Measurements from ENCODE around the gene PYGM. TPM values are rescaled to one million over a fixed set of nuclear protein-coding genes. Genes with fewer than 3 reads are reported as not detected.

PYGM gene
- total and polyA plus RNA-seq, 2 of the 13 experiments (the other 11 are each of a cell fraction or from before 2014, with no cell fraction given), result 0.11 to 0.12 TPM

DNA sequence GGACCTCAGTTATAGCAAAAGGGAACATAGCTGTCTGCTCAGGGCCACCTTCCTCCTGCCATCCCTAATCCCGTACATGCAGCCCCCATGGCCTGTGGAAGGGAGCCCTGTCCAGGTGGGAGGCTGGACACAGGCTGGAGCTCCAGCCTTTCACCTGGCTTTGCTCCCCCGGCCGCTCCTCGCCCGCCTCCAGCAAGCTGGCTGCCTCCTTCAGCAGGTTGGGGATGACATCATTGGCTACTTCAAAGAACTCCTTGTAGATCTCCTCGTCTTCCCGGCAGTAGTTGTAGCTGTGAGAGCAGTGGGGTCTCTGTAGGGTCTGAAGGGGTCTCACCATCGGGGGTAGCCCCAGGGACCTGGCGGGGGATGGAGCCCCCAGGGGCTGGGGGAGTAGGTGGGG is 45.7 kb upstream of the PYGM start:
- WGBS (ENCODE audit: low lambda C conversion rate), result 97% methylated on average over 9 of the region's 9 CpGs
- TF ChIP-seq NPAS2 (CRISPR knock-in tag; IDR thresholded peaks at IDR 0.05; ENCODE audit: borderline replicate concordance) (no peak), ATF7 (IDR thresholded peaks at IDR 0.05) (peak; percentile 72), ATF7 (CRISPR knock-in tag; IDR thresholded peaks at IDR 0.05) (no peak)
- in situ Hi-C loops (cut with HindIII; ENCODE audit: extremely low pct_ligation_motif_present, low pct_unique_long_range_greater_than_20kb), result no loop called here

DNA sequence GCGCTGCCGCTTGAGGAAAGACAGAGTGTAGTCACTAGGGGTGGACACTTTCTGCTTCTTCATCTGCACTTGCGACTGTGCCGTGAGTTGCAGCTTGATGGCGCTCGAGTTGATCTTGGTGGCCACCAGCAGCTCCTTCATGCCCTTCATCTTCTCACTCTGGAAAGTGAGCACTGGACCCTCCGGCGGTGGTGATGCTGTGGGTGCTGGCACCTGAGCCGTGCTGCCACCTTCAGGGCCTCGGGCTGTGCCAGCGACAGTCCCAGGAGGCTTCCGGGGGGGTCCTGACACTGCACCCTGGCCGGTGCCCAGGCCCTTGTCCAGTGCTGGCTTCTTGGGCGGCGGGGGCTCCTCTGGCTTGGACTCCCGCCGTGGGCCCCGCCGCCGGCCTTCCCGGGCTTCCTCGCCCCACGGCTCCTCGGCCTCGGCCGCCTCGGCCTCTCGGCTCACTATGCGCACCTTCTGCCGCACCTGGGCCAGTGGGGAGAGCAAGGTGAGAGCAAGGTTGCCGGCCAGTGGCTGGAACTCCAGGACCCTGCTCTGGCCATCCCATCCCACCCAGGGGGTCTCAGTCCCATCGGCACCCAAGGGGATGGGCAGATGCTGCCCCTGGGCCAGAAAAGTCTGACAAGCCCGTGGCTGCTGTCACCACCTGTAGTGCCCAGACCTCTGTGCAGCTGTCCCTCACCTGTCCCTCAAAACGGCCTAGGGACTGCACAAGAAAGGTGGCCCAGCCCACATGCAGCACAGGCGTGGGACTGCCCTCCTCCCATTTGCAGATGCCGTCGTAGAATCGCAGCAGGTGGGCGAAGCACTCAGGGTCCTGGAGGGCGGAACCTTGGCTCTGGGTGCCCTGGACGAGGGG is 44.8 kb upstream of the PYGM start:
- Histone ChIP-seq H3K27ac (ENCODE audit: extremely low read length, insufficient read depth, low read length) (peak overlapping the region; percentile 63), H2AFZ (ENCODE audit: low read length) (no peak overlapping the region), H3K36me3 (replicated peaks in 1 of 2; ENCODE audit: control insufficient read depth in 1 of 2, insufficient read depth in 2 of 2, low read length in 2 of 2) (peaks cover 9 to 27% of the 10 kb centered on the region in 2 experiments; a peak in 4 of 5 replicates), H4K20me1 (ENCODE audit: insufficient read depth, low read length) (no peaks in the 10 kb centered on the region), H3K27me3 (ENCODE audit: control insufficient read depth in 1 of 2, insufficient read depth in 2 of 2, low read length in 2 of 2) (no peaks in the 10 kb centered on the region), H3K4me3 (replicated peaks in 1 of 3; ENCODE audit: insufficient read depth in 1 of 3, low read depth in 2 of 3, low read length in 3 of 3) (no peak overlapping the region; a peak in 1 of 6 replicates), H3K9ac (ENCODE audit: insufficient read depth, low read depth, low read length) (0 out of 2 replicates have a peak overlapping the region, but pooled peaks have one; percentile 59), H3K9me3 (ENCODE audit: low read length) (no peaks in the 10 kb centered on the region), H3K4me2 (ENCODE audit: low read depth, low read length) (peak overlapping the region; percentile 69), H3K4me1 (ENCODE audit: insufficient read depth, low read length) (peaks cover 57% of the 10 kb centered on the region), H3K79me2 (ENCODE audit: insufficient read depth, low read length) (no peaks in the 10 kb centered on the region)
- intact Hi-C loops (cut with micrococcal nuclease; ENCODE audit: unreplicated experiment), result loop anchor here (5.0 kb wide), 1 partner anchor 43 kb away; no protein-coding TSS in a partner anchor
- no TSS peak for BruUV-seq (replicated peaks)
- in situ Hi-C loops (cut with HindIII; ENCODE audit: extremely low pct_ligation_motif_present, low pct_unique_long_range_greater_than_20kb), result loop anchor here (5.0 kb wide), 1 partner anchor 38 kb away; the partner anchor contains the start of gene CDC42BPG
- TF ChIP-seq SRF (IDR thresholded peaks at IDR 0.05; ENCODE audit: low read depth, low read length) (no peak), AGO2 (optimal IDR thresholded peaks at IDR 0.05; ENCODE audit: low read depth, low read length) (peak; percentile 37), RBFOX2 (IDR thresholded peaks at IDR 0.05; ENCODE audit: low read depth, low read length) (peak; percentile 59), ZBTB38 (CRISPR knock-in tag; IDR thresholded peaks at IDR 0.05) (peak; percentile 31; the same call in 1 of the 2 replicates)
- ChIA-PET POLR2A (interaction anchor here (2.3 kb wide), 1 partner anchor 39 kb away, joined by 5 read pairs; the partner anchor contains the start of gene CDC42BPG), CTCF (ENCODE audit: low intra/inter-chr PET ratio, low total read pairs) (no interaction called here)
- FAIRE-seq, result no peak
- no peak for DNase-seq (ENCODE audit: low spot score)
- 93% methylated on average over 26 of the region's 41 CpGs for WGBS (ENCODE audit: low lambda C conversion rate)
- ATAC-seq, result no peak

More for the DNA sequence above, 45.7 kb upstream of the PYGM start:
- no peak overlapping the region for H3K9ac ChIP-seq (ENCODE audit: insufficient read depth, low read depth, low read length)
- H3K27me3 ChIP-seq (ENCODE audit: control insufficient read depth in 1 of 2, insufficient read depth in 2 of 2, low read length in 2 of 2), result no peaks in the 10 kb centered on the region
- POLR2A ChIA-PET, result no interaction called here
- CTCF ChIA-PET (ENCODE audit: low intra/inter-chr PET ratio, low total read pairs), result no interaction called here
- FAIRE-seq (no peak), ATAC-seq (no peak), DNase-seq (ENCODE audit: low spot score) (no peak)
- no TSS peak for BruUV-seq (replicated peaks)
- H3K4me3 ChIP-seq (replicated peaks in 1 of 3; ENCODE audit: insufficient read depth in 1 of 3, low read depth in 2 of 3, low read length in 3 of 3), result no peak overlapping the region
- peaks cover 9 to 27% of the 10 kb centered on the region in 2 experiments; a peak in 4 of 5 replicates for H3K36me3 ChIP-seq (replicated peaks in 1 of 2; ENCODE audit: control insufficient read depth in 1 of 2, insufficient read depth in 2 of 2, low read length in 2 of 2)
- H3K9me3 ChIP-seq (ENCODE audit: low read length), result no peaks in the 10 kb centered on the region
- H4K20me1 ChIP-seq (ENCODE audit: insufficient read depth, low read length), result no peaks in the 10 kb centered on the region
- H3K4me1 ChIP-seq (ENCODE audit: insufficient read depth, low read length), result peaks cover 50% of the 10 kb centered on the region
- no peaks in the 10 kb centered on the region for H3K79me2 ChIP-seq (ENCODE audit: insufficient read depth, low read length)
- no peak overlapping the region for H3K4me2 ChIP-seq (ENCODE audit: low read depth, low read length)
- no peak overlapping the region for H3K27ac ChIP-seq (ENCODE audit: extremely low read length, insufficient read depth, low read length)
- intact Hi-C loops (cut with micrococcal nuclease; ENCODE audit: unreplicated experiment), result no loop called here
- no peak overlapping the region for H2AFZ ChIP-seq (ENCODE audit: low read length)

All from HepG2 (cell line).